Measurements from ENCODE around the gene SLC6A3. TPM values are rescaled to one million over a fixed set of nuclear protein-coding genes. Genes with fewer than 3 reads are reported as not detected.
A peak's percentile ranks its signal among the peaks of the same experiment; 100 is the strongest.

Gene SLC6A3
- total RNA-seq, 2 donors from 2014 or later = 0.16 TPM; not detected in 1

DNA sequence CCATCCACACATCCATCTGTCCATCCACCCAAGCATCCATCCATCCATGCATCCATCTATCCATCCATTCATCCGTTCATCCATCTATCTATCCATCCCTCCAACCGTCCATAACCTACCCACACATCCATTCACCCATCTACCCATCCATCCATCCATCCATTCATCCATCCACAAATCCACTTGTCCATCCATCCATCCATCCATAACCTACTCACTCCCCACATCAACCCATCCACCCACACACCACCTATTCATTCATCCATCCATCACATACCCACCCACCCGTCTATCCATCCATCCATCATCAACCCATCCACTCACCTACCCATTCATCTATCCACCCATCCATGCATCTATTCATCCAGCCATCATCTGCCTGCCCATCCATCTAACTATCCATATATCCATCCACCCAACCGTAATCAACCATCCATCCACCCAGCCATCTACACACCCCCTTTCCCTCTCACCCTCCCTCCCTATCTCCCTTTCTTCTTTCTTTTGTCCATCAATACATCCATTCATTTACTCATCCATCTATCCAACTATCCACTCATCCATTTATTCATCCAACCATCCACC lies 56.8 kb downstream of the SLC6A3 start:
- Histone ChIP-seq H3K9me3 (no peaks in the 10 kb centered on the region), H3K4me1 (peaks cover 0 to 15% of the 10 kb centered on the region in 2 donors), H3K27ac (no peak overlapping the region), H3K36me3 (no peaks in the 10 kb centered on the region), H3K27me3 (no peaks in the 10 kb centered on the region), H3K4me3 (no peak overlapping the region)
- DNase-seq (ENCODE audit: low spot score) = no peak
- TF ChIP-seq, protein P1, sequence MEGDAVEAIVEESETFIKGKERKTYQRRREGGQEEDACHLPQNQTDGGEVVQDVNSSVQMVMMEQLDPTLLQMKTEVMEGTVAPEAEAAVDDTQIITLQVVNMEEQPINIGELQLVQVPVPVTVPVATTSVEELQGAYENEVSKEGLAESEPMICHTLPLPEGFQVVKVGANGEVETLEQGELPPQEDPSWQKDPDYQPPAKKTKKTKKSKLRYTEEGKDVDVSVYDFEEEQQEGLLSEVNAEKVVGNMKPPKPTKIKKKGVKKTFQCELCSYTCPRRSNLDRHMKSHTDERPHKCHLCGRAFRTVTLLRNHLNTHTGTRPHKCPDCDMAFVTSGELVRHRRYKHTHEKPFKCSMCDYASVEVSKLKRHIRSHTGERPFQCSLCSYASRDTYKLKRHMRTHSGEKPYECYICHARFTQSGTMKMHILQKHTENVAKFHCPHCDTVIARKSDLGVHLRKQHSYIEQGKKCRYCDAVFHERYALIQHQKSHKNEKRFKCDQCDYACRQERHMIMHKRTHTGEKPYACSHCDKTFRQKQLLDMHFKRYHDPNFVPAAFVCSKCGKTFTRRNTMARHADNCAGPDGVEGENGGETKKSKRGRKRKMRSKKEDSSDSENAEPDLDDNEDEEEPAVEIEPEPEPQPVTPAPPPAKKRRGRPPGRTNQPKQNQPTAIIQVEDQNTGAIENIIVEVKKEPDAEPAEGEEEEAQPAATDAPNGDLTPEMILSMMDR (IDR thresholded peaks at IDR 0.05) = no peak

DNA sequence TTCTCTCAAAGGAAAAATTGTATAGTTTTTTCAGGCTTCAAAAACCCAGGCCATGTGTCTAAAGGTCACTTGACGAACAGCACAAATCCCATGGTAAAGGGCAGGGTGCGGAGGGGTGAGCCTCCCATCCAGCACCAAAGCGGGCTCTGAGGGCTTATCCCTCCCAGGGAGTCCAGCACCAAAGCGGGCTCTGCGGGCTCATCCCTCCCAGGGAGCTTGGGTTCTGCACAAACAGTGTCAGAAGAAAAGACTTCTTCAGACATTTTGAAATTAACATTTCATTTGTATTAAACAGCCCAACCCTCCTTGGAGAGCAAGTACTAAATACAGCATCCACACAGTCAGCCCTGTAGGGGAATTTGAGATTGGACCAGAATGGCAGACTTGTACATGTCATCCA lies 57.4 kb downstream of the SLC6A3 start:
- Histone ChIP-seq H3K4me3 (no peak overlapping the region), H3K4me1 (peaks cover 0 to 15% of the 10 kb centered on the region in 2 donors), H3K27ac (no peak overlapping the region), H3K9me3 (no peaks in the 10 kb centered on the region), H3K27me3 (no peaks in the 10 kb centered on the region), H3K36me3 (no peaks in the 10 kb centered on the region)
- TF ChIP-seq, protein P1 (IDR thresholded peaks at IDR 0.05) = no peak
- DNase-seq (ENCODE audit: low spot score) = no peak

DNA sequence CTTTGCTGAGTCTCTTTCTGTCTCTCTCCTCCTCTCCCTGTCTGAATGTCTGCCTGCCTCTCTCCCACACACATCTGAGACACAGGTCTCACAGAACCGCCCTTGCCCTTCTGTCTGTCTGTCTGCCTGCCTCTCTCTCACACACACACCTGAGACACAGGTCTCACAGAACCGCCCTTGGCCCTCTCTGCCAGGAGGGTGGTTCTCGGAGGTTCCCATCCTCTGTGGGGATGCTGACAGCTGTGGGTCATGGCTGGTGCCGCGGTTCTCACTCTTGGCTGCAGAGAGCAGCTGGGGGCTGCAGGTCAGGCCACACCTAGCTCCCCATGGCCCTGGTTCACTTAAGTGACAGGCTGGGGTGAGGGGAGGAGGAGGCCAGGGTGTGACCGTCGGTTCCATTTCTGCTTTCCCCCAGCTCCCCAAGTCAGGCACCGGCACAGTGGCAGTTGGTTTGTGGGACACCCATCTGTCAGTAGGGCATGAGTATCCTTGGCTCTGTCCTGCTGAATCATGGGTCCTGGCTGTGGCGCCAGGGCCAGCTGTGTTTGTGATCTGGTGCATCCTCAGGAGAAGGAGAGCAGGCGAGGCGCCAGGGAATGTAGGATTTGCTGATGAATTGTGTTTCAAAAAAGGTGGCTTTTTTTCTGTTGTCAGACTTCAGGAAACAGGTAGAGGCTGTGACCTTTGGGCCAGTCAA lies 58.0 kb downstream of the SLC6A3 start:
- TF ChIP-seq, protein P1 (IDR thresholded peaks at IDR 0.05) = no peak
- H3K27me3 ChIP-seq = no peaks in the 10 kb centered on the region
- H3K4me1 ChIP-seq = peaks cover 0 to 15% of the 10 kb centered on the region in 2 donors
- H3K36me3 ChIP-seq = no peaks in the 10 kb centered on the region
- H3K4me3 ChIP-seq = no peak overlapping the region
- DNase-seq (ENCODE audit: low spot score) = no peak
- no peak overlapping the region for H3K27ac ChIP-seq
- H3K9me3 ChIP-seq = no peaks in the 10 kb centered on the region

DNA sequence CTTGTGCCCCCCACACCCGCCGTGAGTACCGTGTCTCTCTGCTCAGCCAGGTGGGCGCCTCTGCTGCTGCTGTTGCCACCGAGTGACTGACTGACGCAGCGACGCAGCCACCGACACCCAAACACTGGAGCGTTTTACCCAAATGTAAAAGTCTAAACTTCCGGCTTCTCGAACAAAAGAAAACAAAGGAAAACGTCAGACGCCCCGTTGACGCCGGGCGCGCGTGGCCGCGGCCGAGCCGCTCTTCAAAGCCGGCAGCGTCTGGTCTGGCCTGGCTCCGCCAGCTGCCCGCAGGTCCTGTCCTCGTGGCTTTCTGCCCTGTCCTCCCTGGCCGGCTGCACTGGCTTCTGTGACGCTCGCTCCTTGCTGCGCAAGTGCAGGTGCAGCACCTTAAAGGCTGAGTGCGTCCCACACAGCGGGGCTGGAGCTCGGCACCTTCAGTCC lies 58.9 kb downstream of the SLC6A3 start:
- no peaks in the 10 kb centered on the region for H3K9me3 ChIP-seq
- H3K4me1 ChIP-seq = peaks cover 0 to 15% of the 10 kb centered on the region in 2 donors
- peak overlapping the region; percentile 19 to 68 for H3K27ac ChIP-seq
- peak overlapping the region; percentile 46 to 70 for H3K4me3 ChIP-seq
- TF ChIP-seq, protein P1 (IDR thresholded peaks at IDR 0.05) = no peak
- DNase-seq (ENCODE audit: low spot score) = no peak
- H3K27me3 ChIP-seq = no peaks in the 10 kb centered on the region
- H3K36me3 ChIP-seq = no peaks in the 10 kb centered on the region

DNA sequence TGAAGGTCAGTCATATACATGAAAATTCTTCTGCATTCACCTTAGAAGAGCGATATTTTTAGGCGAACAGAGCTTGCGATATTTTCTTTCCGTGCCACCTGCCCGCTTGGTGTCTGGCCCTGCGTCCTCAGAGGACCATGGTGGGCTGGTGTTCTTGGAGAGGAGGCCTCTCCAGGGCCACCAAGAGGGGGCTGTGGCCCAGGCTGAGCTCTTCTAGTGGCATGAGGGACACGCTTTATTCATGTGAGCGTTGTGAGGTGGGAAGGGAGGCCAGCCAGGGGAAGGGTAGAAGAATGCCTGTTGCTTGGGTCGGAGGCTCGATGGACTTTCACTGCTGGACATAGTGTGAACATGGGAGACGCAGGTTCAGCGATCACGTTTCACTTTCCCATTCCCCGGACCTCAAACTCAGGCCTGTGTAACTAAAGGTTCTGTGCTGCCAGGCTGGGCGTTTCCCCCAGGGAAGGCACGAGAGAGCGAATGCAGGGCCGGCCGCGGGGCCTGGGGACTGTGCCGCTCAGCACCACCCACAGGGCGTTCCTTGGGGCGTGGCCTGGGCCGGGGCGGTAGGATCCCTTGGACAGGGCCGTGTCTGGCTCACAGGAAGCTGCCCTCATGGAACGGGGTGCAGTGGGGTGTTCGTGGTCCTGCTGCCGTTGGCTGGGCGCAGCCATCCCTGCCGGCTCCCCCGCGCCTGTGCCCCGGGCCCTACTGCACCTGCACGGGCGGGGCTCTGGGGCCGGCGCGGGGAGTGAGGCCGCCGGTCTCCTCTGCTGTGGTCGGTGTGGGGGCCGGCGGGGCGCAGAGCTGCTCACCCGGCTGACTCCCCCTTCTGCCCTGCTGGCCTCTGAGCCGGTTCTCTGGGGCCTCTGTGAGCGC lies 59.6 kb downstream of the SLC6A3 start:
- Histone ChIP-seq H3K27ac (peak overlapping the region; percentile 19 to 68), H3K9me3 (no peaks in the 10 kb centered on the region), H3K27me3 (no peaks in the 10 kb centered on the region), H3K4me3 (peak overlapping the region; percentile 46 to 70), H3K36me3 (no peaks in the 10 kb centered on the region), H3K4me1 (peaks cover 0 to 15% of the 10 kb centered on the region in 2 donors)
- TF ChIP-seq, protein P1 (IDR thresholded peaks at IDR 0.05) = no peak
- DNase-seq (ENCODE audit: low spot score) = peak; percentile 84

All from right atrium auricular region (tissue), 2 donors.